Hepatic stellate cell (primary cell): Measurements from ENCODE around the gene NKAIN2.

Experiments
- DNase-seq: peaks from one replicate; pipeline ENCODE4 v3.0.0; 2011; ENCODE audit warnings: low spot score

NKAIN2 gene

GRCh38 chr6:124567401-124567800 is 763.7 kb downstream of the NKAIN2 start:
- no peak for DNase-seq

GRCh38 chr6:124573953-124574352 is 770.3 kb downstream of the NKAIN2 start:
- no peak for DNase-seq

- DNase-seq = no peak
Observed at GRCh38 chr6:124577734-124578281, 774.1 kb downstream of the NKAIN2 start.

- no peak for DNase-seq
Observed at GRCh38 chr6:124590001-124590400, 786.3 kb downstream of the NKAIN2 start.

- no peak for DNase-seq
Observed at GRCh38 chr6:124599656-124600055, 796.0 kb downstream of the NKAIN2 start.

GRCh38 chr6:124604719-124605118 is 801.1 kb downstream of the NKAIN2 start:
- no peak for DNase-seq

GRCh38 chr6:124607119-124607627 is 803.5 kb downstream of the NKAIN2 start:
- no peak for DNase-seq

- DNase-seq = no peak
Observed at GRCh38 chr6:124613031-124613430, 809.4 kb downstream of the NKAIN2 start.

GRCh38 chr6:124622351-124622750 is 818.7 kb downstream of the NKAIN2 start:
- DNase-seq = no peak

- no peak for DNase-seq
Observed at GRCh38 chr6:124633655-124634054, 830.0 kb downstream of the NKAIN2 start.

GRCh38 chr6:124640432-124640831 is 836.8 kb downstream of the NKAIN2 start:
- DNase-seq = no peak

- DNase-seq = no peak
Observed at GRCh38 chr6:124655866-124656265, 852.2 kb downstream of the NKAIN2 start.

- no peak for DNase-seq
Observed at GRCh38 chr6:124658053-124658452, 854.4 kb downstream of the NKAIN2 start.

- no peak for DNase-seq
Observed at GRCh38 chr6:124659427-124659826, 855.8 kb downstream of the NKAIN2 start.

GRCh38 chr6:124660185-124660584 is 856.5 kb downstream of the NKAIN2 start:
- no peak for DNase-seq

GRCh38 chr6:124661097-124661661 is 857.5 kb downstream of the NKAIN2 start:
- DNase-seq = no peak

GRCh38 chr6:124668028-124668427 is 864.4 kb downstream of the NKAIN2 start:
- DNase-seq = no peak

GRCh38 chr6:124669713-124670480 is 866.2 kb downstream of the NKAIN2 start:
- no peak for DNase-seq

- DNase-seq = no peak
Observed at GRCh38 chr6:124670801-124671200, 867.1 kb downstream of the NKAIN2 start.

- no peak for DNase-seq
Observed at GRCh38 chr6:124671324-124671723, 867.7 kb downstream of the NKAIN2 start.

- DNase-seq = no peak
Observed at GRCh38 chr6:124674042-124674441, 870.4 kb downstream of the NKAIN2 start.

GRCh38 chr6:124676033-124676432 is 872.4 kb downstream of the NKAIN2 start:
- no peak for DNase-seq

GRCh38 chr6:124677874-124678273 is 874.2 kb downstream of the NKAIN2 start:
- no peak for DNase-seq
